IMR-90 (cell line): ENCODE data around the gene NFIX. TPM values are rescaled to one million over a fixed set of nuclear protein-coding genes. Genes with fewer than 3 reads are reported as not detected.

ENCODE experiments used
- ATAC-seq: fragments of 200-7000 bp; cut with Tn5 transposase; 2 replicates; pipeline ENCODE4 v1.9.1; 2020; ENCODE audit warnings: low read depth, mild to moderate bottlenecking, moderate library complexity
- BruUV-seq: library from RNA; stranded (reverse); fragments of 400-500 nt; replicated peaks from 2 replicates; lab custom pipeline; 2021; lab: Mats Ljungman, UMichigan
- CTCF ChIA-PET: fragments of 300-600 bp; formaldehyde crosslinking; extraction: SDS; loops from one replicate; lab custom pipeline; 2021; ENCODE audit warnings: antibody characterized with exemption; lab: Yijun Ruan, JAX
- POLR2A ChIA-PET: fragments of 300-600 bp; sonication (Branson Sonifier 250); formaldehyde crosslinking; loops from one replicate; lab custom pipeline; 2022; ENCODE audit warnings: antibody characterized with exemption; ENCODE audit not compliant: unreplicated experiment; lab: Charles Lee
- DNase-seq: peaks from one replicate; pipeline ENCODE4 v3.0.0; 2013
- H2AFZ ChIP-seq: replicated peaks from 2 replicates; pipeline ENCODE3; 2013; ENCODE audit warnings: low read length, mild to moderate bottlenecking; ENCODE audit not compliant: poor library complexity
- H2AK5ac ChIP-seq: 2 replicates; pipeline ENCODE4 v1.6.1; 2013; ENCODE audit warnings: low read depth, low read length, inconsistent platforms
- H2AK9ac ChIP-seq: replicated peaks from 2 replicates; pipeline ENCODE3; 2013; ENCODE audit warnings: mild to moderate bottlenecking, low read depth, low read length, moderate library complexity; ENCODE audit not compliant: poor library complexity
- H2BK120ac ChIP-seq: 2 replicates; pipeline ENCODE4 v1.6.1; 2013; ENCODE audit warnings: low read depth, low read length, inconsistent platforms
- H2BK15ac ChIP-seq: 3 replicates; pipeline ENCODE4 v1.6.1; 2013; ENCODE audit warnings: low read depth, low read length, inconsistent platforms
- H2BK20ac ChIP-seq: 2 replicates; pipeline ENCODE4 v1.6.1; 2013; ENCODE audit warnings: low read depth, mild to moderate bottlenecking, inconsistent platforms, low read length, moderate library complexity
- H2BK5ac ChIP-seq: 2 replicates; pipeline ENCODE4 v1.6.1; 2013; ENCODE audit warnings: mild to moderate bottlenecking, low read depth, low read length, inconsistent platforms; ENCODE audit not compliant: poor library complexity, severe bottlenecking
- H3K14ac ChIP-seq: replicated peaks from 2 replicates; pipeline ENCODE4 v1.6.1; 2013; ENCODE audit warnings: low read depth, low read length, inconsistent platforms
- H3K18ac ChIP-seq: 2 replicates; pipeline ENCODE4 v1.6.1; 2013; ENCODE audit warnings: low read depth, low read length, control low read depth
- H3K23ac ChIP-seq: 2 replicates; pipeline ENCODE4 v1.6.1; 2013; ENCODE audit warnings: low read depth, low read length, inconsistent platforms
- H3K27ac ChIP-seq: 2 replicates; pipeline ENCODE4 v1.5.1; 2013; ENCODE audit warnings: mild to moderate bottlenecking, control low read depth, low read length; ENCODE audit not compliant: insufficient read depth
- H3K27me3 ChIP-seq: 2 replicates; pipeline ENCODE4 v1.6.1; 2013; ENCODE audit warnings: low read length; ENCODE audit not compliant: control insufficient read depth, insufficient read depth
- H3K36me3 ChIP-seq: 2 replicates; pipeline ENCODE4 v1.6.1; 2013; ENCODE audit warnings: low read length, mixed read lengths; ENCODE audit not compliant: control insufficient read depth, insufficient read depth
- H3K4ac ChIP-seq: 2 replicates; pipeline ENCODE4 v1.6.1; 2013; ENCODE audit warnings: low read depth, low read length, inconsistent platforms
- H3K4me1 ChIP-seq: 2 replicates; pipeline ENCODE4 v1.6.1; 2013; ENCODE audit warnings: low read length, mixed read lengths; ENCODE audit not compliant: control insufficient read depth, insufficient read depth
- H3K4me2 ChIP-seq: 2 replicates; pipeline ENCODE4 v1.6.1; 2013; ENCODE audit warnings: low read depth, mild to moderate bottlenecking, control low read depth, low read length, moderate library complexity
- H3K4me3 ChIP-seq: 2 replicates; pipeline ENCODE4 v1.5.1; 2013; ENCODE audit warnings: low read depth, mild to moderate bottlenecking, control low read depth, low read length, moderate library complexity; ENCODE audit not compliant: insufficient read depth
- H3K56ac ChIP-seq: 2 replicates; pipeline ENCODE4 v1.6.1; 2013; ENCODE audit warnings: low read length, inconsistent platforms; ENCODE audit not compliant: insufficient read depth; ENCODE audit errors: extremely low read depth
- H3K79me1 ChIP-seq, 2 experiments: 2 replicates each; pipeline ENCODE4 v1.6.1; 2013; ENCODE audit warnings: low read length in 2 of 2, inconsistent platforms in 1 of 2, low read depth in 1 of 2
- H3K9ac ChIP-seq: 2 replicates; pipeline ENCODE4 v1.6.1; 2013; ENCODE audit warnings: low read depth, low read length, control low read depth
- H3K9me1 ChIP-seq: 2 replicates; pipeline ENCODE4 v1.6.1; 2013; ENCODE audit warnings: low read length, inconsistent platforms; ENCODE audit not compliant: insufficient read depth
- H3K9me3 ChIP-seq: 2 replicates; pipeline ENCODE4 v1.6.1; 2013; ENCODE audit warnings: low read length; ENCODE audit not compliant: control insufficient read depth, insufficient read depth
- H4K20me1 ChIP-seq: 2 replicates; pipeline ENCODE4 v1.6.1; 2013; ENCODE audit warnings: low read length, inconsistent platforms; ENCODE audit not compliant: insufficient read depth
- H4K5ac ChIP-seq: 2 replicates; pipeline ENCODE4 v1.6.1; 2013; ENCODE audit warnings: mild to moderate bottlenecking, low read depth, low read length, control low read depth
- H4K8ac ChIP-seq, 2 experiments: 2 replicates each; pipeline ENCODE4 v1.6.1; 2013; ENCODE audit warnings: low read depth in 2 of 2, low read length in 2 of 2, control low read depth in 1 of 2, inconsistent platforms in 1 of 2
- H4K91ac ChIP-seq: 2 replicates; pipeline ENCODE4 v1.6.1; 2013; ENCODE audit warnings: low read depth, low read length, inconsistent platforms; ENCODE audit not compliant: insufficient read depth
- MAZ ChIP-seq: IDR thresholded peaks from 2 replicates; pipeline ENCODE4 v1.6.1; 2012; ENCODE audit warnings: low read depth, mild to moderate bottlenecking, low read length, improper control_type of control experiment, moderate library complexity, borderline replicate concordance
- MXI1 ChIP-seq: IDR thresholded peaks from 2 replicates; pipeline ENCODE4 v1.6.1; 2012; ENCODE audit warnings: low read depth, mild to moderate bottlenecking, low read length, moderate library complexity, borderline replicate concordance
- RAD21 ChIP-seq: IDR thresholded peaks from 2 replicates; pipeline ENCODE4 v1.6.1; 2012; ENCODE audit warnings: low read length, improper control_type of control experiment
- WGBS, 2 experiments: methylation state at CpG; one replicate each; pipeline versions ENCODE4 v1.1.5 to v1.1.7; 2013; ENCODE audit warnings: missing lambda C conversion rate in 2 of 2; ENCODE audit not compliant: insufficient read length in 1 of 2; ENCODE audit errors: extremely low coverage in 2 of 2; 5-methylcytosine and 5-hydroxymethylcytosine counted together
- dilution Hi-C: fragments of 300-500 bp; cut with HindIII; formaldehyde crosslinking; loops from one replicate; pipeline ENCODE4 v1.14.3; 2018; ENCODE audit warnings: low sequenced_read_pairs; ENCODE audit not compliant: unreplicated experiment
- in situ Hi-C: fragments of 300-500 bp; cut with MboI; formaldehyde crosslinking; loops from 3 replicates; pipeline ENCODE4 v1.14.3; 2019; ENCODE audit warnings: low sequenced_read_pairs, inconsistent platforms, mixed read lengths
- intact Hi-C: fragments of 100-400 bp; cut with micrococcal nuclease; formaldehyde crosslinking; loops from 2 replicates; pipeline ENCODE4 v1.10.0; 2022
- polyA plus RNA-seq, 3 experiments: library from polyadenylated mRNA; depleted of rRNA; stranded (reverse); fragments of >200 nt; gene quantifications; 2 replicates each; pipeline ENCODE4 v1.2.3, GENCODE V29; 2012; ENCODE audit warnings: low replicate concordance in 1 of 3
- total RNA-seq: library from RNA; depleted of rRNA; stranded (reverse); fragments of >200 nt; gene quantifications from 2 replicates; pipeline ENCODE4 v1.2.3, GENCODE V29; 2012

Gene NFIX
- total and polyA plus RNA-seq, 2 of the 4 experiments (the other 2 are of a cell fraction), result 10.2 to 47.7 TPM

- Histone ChIP-seq H3K27me3 (no peaks in the 10 kb centered on the region), H3K14ac (peak overlapping the region; percentile 82), H3K9me3 (no peaks in the 10 kb centered on the region), H2BK15ac (peak overlapping the region; percentile 95; the same call in 1 of the 3 replicates), H4K8ac (peak overlapping the region; percentile 61 to 100; a peak in 3 of 4 replicates), H2BK20ac (peak overlapping the region; percentile 98; the same call in 1 of the 2 replicates), H3K4ac (peak overlapping the region; percentile 100), H3K79me1 (peaks cover 47 to 89% of the 10 kb centered on the region in 2 experiments), H2BK5ac (peak overlapping the region; percentile 100), H3K36me3 (peaks cover 16% of the 10 kb centered on the region), H2AK9ac (peak overlapping the region; percentile 93), H4K20me1 (peaks cover 15% of the 10 kb centered on the region), H2AK5ac (peak overlapping the region; percentile 98), H3K23ac (peak overlapping the region; percentile 72; the same call in 1 of the 2 replicates), H3K4me3 (no peak overlapping the region), H2AFZ (peak overlapping the region; percentile 78), H3K18ac (no peak overlapping the region), H3K56ac (no peak overlapping the region), H3K4me1 (peaks cover 56% of the 10 kb centered on the region), H3K4me2 (peak overlapping the region; percentile 43; the same call in 1 of the 2 replicates), H4K5ac (peak overlapping the region; percentile 16; the same call in 1 of the 2 replicates), H3K9ac (peak overlapping the region; percentile 35; the same call in 1 of the 2 replicates), H3K9me1 (peaks cover 37% of the 10 kb centered on the region), H2BK120ac (peak overlapping the region; percentile 99), H3K27ac (peak overlapping the region; percentile 100), H4K91ac (peak overlapping the region; percentile 100)
- ATAC-seq (no peak), DNase-seq (peak; percentile 24)
- in situ Hi-C loops (no loop called here), intact Hi-C loops (no loop called here), dilution Hi-C loops (no loop called here)
- TF ChIP-seq RAD21 (no peak), MAZ (peak; percentile 27; the same call in 1 of the 2 replicates), MXI1 (0 out of 2 replicates have a peak, but pooled peaks have one; percentile 13)
- CTCF ChIA-PET, result interaction anchor here (0.8 kb wide), 1 partner anchor 9 kb away, joined by 3 read pairs; no protein-coding TSS in a partner anchor
- 9% methylated on average over 19 of the region's 23 CpGs; no CpG with 5 or more reads in 1 of the 2 experiments for WGBS, 2 experiments
- POLR2A ChIA-PET, result interaction anchor here (0.5 kb wide), 1 partner anchor 1496 kb away, joined by 7 read pairs; no protein-coding TSS in a partner anchor
- BruUV-seq, result no TSS peak
Measured at GRCh38 chr19:13051557-13052165, 56.4 kb downstream of the NFIX start.
